Erythroblast (primary cell): ENCODE results near the gene CTSF.

Source experiments
- DNase-seq, 2 experiments: peaks; one replicate each; lab custom pipeline; 2025; lab: John Stamatoyannopoulos, UW
- GATA1 ChIP-seq: IDR thresholded peaks from 2 replicates; pipeline ENCODE4 v1.6.1; 2011; ENCODE audit warnings: low read depth, mild to moderate bottlenecking, control low read depth, low read length, moderate library complexity
- POLR2A ChIP-seq: IDR thresholded peaks from 2 replicates; pipeline ENCODE4 v1.6.1; 2011; ENCODE audit warnings: mild to moderate bottlenecking, low read length

The CTSF gene

DNA sequence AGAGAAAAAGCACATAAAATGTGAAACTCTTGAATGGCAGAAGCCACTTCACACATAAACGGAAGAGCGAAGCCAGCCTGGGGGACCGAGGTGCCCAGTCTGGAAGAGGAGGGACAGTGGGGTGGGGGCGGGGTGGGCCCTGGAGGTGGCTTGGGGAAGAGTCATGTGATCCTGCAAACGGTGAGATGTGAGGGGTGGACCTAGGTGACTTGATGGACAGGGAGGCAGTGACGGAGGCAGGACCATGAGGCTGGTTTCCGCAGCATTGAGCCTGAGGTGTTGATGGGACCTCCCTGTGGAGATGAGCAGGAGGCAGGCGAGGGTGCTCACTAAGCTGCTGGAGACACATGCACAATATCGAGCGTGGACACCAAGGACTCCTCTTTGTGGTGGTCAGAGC is 39.3 kb downstream of the CTSF start:
- no peak for TF ChIP-seq POLR2A
- no peak for TF ChIP-seq GATA1
- no peak for DNase-seq

- DNase-seq: no peak
- TF ChIP-seq POLR2A (no peak), GATA1 (no peak)
Measured at GRCh38 chr11:66524304-66525040, 43.9 kb downstream of the CTSF start.

DNA sequence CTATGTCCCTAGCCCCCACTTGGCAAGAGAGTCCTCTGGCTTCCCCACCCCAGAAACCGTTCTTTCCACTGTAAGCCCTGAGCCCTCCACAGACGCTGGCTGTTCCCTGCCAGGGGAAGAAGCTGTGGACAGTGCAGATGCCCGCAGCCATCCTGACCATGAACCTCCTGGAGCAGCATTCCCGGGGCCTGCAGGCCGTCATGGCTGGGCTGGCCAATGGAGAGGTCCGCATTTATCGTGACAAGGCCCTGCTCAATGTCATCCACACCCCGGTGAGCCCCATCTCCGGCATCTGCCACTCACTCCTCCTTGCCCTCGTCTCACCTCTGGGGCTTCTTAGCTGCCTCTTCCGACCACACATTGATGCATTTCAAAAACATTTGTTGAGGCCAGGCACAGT is 44.8 kb downstream of the CTSF start:
- DNase-seq: no peak
- TF ChIP-seq POLR2A (no peak), GATA1 (no peak)
